ENCODE results near the gene BACH1.

BACH1 gene

DNA sequence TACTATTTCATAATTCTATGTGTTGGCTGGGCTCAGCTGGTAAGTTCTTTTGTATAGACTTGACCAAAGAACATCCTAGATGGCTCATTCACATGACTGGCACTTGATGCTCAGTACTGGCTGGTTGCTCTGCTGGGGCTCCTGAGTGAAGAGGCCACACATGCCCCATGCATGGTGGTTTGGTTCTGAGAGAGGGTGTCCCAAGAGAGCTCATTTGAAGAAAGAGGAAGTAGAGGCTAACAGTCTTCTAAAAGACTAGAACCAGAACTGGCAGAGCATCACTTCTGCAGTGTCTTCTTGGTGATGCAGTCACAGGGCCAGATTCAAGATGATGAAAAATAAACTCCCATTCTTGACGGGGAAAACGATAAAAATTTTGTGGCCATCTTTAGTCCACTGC is 5.2 kb upstream of the BACH1 start:
- ATAC-seq (peak; percentile 51), DNase-seq (no peak)

DNA sequence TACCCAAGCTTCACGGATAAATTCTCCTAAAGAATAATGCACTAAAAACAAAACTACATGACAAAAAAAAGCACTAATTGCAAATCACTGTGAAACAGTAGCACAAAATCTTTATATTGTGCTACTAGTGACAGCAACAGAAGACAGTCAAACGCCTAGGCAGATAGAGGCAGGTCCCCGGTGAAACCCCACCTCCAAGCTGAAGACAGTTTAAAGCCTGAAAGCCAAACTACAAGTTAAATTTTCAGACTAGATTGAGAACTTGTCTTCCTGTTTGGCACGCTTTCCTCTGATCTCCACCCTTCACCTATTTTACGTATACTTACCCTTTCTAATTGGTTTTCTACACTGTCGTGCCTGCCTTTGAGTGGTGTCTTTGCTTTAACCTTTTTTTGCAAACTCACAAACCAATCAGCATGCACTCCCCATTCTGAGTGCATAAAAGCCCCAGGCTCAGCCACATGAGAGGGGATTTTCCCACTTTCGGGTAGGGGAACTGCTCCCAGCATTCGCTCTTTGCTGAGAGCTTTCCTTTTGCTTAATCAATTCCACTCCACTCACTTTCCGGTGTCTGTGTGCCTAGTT is 3.6 kb upstream of the BACH1 start:
- ATAC-seq: no peak
- peak; percentile 22 for DNase-seq

DNA sequence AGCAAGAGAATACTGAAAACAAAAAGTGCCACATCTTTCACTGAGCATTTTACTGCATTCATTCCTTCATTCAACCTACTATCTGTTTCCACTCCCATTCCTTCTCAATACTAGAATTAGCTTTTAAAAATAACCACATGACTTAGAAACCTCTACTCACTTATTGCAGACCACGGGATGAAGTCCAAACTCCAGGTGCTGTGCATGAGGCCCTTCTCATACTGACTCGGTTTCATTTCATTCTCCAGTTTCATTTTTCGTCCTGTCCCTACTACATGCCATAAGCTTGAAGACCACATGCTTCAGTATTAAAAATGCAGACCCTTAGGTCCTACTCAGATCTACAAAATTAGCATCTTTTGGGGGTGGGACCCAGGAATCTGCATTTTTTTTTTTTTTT is 2.3 kb upstream of the BACH1 start:
- no peak for DNase-seq
- ATAC-seq: no peak

DNA sequence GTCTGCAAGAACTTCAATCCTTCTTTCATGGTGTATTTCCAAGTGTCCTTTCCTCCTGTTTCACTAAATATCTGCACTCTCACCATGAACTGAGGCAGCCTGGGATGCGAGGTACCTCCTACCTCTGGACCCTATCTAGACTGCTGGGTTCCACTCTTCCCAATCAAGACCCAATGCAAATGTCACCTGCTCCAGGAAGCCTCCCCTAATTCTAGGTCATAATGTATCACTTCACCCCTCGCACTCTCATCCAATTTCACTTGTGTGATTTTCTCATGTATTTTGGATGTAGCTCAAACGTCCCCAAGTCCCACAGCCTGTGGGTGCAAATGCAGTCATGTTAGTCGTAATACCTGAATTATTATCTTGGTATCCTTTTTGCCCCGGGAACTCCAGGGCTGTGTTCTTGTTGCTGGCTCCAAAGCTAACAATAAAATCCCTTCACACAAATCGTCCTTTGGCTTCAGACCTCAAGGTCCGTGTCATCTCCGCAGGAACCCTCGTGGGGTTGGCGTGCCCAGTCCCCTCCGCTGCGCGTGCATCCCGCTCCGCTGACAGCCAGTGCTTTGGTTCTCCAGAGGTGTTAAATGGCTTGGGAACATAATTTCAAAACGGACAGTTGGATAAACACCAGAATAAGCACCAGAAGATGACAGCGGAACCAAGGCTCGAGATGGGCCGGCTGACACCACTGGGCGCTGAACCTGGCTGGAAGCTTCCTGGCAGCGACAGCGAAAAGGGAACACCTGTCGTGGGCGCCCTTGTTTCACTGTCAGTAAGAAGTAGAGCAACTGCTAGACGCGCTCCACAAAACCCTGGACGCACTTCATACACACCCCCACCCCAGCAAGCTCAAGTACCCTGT is 1.0 kb upstream of the BACH1 start:
- DNase-seq (no peak), ATAC-seq (no peak)

DNA sequence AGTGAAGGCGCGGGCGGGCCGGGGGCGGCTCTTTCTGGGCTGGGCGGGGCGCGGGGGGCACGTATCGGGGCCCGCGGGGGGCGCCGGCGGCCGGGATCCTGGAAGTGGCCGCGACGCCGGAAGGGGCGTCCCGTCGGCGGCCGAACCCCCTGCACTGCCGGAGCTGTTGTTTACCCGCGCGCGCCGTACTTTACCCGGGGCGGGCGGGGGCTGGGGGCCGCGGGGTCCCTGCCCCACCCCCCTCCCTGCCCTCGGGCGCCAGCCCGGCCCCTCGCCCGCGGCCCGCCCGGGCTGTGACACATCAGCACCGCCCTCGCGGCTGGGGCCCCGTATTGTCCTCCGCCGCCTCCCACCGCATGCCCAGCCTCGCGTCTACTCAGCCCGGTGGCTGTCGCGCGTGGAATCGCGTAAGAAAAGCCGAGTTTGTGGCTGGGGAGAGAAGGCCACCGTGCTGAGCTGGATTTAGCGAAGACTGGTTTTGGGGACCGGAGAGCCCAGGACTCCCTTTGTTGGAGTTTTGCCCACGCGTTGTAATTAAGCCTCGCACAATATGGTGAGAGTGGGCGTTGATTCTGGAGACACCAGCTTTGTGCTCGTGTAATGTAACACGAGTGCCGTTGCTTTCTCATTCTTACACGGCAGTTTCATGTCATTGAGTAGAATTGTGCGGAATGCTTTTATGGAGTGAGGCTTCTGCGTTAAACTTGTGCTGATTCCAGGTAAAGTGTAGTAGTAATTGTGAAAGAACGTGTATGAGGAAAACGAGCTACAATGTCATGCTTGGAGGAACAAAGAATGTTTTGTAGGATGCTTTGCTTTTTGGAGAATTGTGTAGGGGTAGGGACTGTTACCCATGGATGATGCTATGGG is 559 bp downstream of the BACH1 start:
- DNase-seq (peak; percentile 77), ATAC-seq (peak; percentile 61)

DNA sequence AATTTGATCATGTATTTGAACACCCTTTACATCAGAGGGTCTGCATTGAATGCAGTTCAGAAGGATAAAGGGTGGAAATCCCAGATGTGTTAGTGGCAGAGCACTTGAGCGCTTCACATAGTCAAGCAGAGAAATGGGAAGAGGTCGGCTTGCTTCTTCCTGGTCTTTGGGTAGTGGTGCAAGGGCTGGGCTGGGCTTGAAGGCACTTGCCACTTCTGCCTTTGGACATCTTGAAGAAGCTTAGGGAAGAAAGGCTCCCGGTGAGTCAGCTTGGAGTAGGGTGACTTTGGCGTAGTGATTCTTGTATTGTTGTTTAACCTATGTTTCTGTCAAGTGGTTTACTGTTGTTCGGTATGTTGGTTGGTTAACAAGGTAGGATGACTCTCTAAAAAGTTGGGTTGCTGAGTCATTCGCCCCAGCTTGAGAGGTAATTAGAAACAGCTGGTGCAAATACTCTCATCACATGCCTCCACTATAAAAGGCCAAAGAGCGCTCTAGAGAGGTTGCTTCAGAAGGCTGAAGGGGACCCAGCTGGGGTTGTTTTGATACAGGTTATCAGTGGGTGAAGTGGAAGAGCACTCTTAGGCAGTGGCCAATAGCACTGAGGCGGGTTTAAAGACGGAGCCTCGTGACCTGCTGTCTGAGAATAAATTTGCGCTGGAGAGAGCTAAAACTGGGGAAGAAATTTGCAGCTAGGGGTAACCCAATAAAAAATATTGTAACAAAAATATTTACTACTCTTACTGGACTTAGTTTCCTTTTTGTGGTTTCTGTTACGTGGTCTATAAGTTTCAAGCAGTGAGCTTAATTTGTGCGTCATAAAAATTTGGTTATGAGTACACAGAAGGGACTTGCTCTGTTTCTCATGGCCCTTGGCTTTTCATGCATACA is 1.4 kb downstream of the BACH1 start:
- DNase-seq: peak; percentile 33
- ATAC-seq: peak; percentile 41

DNA sequence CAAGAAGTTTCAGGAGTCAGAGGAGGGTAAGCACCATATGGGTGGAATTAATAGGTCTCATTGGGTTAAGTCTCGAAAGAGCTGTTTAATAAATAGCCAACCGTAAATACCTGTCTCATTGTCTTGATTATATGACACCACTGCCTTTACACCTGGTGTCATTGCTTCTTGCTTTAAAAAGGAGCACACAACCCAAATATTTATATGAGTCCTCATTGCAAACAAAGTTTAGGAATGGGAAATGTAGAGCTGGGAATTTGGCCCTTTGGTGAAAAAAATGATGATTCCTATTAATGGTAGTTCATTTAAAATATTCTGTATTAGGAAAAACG is 2.1 kb downstream of the BACH1 start:
- DNase-seq: no peak
- ATAC-seq: no peak

DNA sequence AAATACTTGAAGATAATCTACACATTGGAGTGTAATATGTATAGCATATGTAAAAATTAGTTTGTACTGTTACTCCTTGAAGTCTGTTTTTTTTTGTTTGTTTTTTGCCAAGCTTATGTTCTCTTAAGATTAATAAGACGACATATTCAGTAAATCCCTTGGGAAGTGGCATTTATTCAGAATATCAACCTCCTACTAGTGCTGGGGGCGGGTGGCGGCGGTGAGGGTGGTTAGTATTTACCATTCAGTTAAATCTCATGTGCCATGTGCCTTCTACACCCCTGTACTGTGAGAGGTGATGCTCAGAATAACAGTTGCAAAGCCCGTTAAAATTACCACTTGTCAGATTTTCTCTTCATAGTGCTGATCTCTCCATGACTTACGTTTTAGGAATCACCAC is 3.0 kb downstream of the BACH1 start:
- DNase-seq (no peak), ATAC-seq (no peak)

DNA sequence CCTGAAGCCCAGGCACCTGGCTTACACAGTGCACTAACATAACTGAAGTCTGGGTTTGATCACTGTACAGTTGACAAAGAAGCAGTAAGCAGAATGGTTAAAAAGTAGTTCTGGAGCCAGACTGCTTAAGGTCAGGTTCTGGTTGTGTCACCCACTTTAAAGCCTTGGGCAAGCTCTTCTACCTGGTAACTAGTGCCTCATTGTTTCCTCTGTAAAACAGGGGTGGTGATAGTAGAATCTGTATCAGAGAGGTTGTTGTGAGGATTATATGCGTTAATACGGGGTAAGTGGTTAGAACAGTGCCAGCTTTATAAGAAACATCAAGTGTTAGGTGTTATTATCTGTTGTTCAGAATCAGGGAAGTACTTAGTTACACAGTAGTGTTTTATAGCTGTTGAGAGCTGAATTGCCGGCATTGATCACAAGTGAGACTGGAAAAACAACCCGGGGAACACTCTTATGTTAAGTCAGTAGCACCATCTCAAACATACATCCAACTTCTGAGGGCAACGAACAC is 3.7 kb downstream of the BACH1 start:
- DNase-seq: no peak
- ATAC-seq: peak; percentile 3

DNA sequence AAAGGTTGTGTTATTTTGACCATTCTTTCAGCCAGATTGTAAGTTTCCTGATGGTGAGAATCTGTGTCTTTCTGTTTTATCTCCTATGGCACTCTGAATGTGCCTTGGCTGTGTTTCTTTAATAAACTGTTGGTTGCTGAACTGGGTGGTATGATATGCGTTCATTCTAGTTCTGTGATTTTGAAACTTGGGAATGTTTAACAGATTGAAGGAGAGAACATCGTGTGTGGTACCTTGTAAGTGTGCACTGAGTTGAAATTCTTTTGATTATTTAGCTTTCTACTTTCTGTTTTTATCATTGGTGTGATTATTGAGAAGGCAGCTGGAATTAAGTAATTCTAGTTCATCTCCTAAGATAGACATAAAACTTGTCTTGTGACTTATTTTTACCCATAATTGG is 4.6 kb downstream of the BACH1 start:
- no peak for ATAC-seq
- DNase-seq: no peak

DNA sequence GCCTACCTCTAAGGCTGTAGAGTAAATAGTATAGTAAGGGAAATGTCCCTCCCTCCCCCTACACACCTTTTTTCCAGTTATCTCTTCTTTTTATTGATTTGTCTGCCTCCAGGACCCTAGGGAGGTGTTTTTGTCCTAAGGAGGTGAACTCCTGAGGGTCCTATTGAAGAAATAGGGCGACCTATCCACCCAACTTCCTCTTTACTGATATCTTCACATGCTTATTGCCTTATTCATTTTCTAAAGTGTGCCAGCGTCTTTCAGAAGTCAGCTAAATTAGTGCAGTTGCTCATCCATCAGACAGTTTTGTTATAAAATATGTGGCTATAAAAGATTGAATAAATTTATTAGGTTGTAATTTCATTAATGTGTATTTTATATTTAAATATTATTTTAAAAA is 5.9 kb downstream of the BACH1 start:
- DNase-seq: no peak
- no peak for ATAC-seq

DNA sequence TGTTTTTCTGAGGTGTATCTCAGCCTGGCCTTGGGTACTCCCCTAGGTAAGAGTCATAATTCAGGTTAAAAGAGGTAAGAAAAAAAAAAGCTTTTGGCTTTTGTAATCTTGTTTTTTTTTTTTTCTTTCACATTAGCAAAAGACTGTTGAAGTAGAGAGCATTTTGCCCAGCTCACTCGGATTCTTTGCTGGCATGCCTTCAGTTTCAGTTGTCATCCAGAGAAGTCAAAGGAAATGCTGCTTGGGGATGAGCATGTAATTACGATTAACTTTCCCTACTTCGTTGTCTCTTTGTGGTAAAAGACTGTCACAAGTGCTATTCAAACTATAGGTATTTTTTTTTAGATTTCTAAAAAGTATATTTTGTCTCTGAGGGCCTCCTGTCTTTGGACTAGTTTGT is 6.3 kb downstream of the BACH1 start:
- no peak for ATAC-seq
- DNase-seq: no peak

DNA sequence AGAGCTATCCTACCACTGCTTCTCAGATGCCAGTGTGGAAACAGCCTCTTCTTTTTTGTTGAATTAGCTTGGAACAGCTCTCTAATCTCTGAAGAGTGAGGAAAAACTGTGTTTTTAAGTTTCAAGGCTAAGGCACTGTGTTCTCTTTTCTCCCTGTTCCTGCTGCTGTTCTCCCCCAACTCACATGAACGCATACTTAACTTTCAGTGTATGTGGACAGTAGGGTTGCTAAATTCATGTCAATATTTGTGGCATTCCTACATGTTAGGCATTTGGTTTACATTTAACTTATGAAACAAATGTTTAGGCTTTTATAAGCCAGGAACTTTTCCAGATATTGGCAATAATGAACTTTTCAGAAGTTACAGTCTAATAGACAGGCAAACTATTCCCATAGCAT is 6.8 kb downstream of the BACH1 start:
- no peak for ATAC-seq
- no peak for DNase-seq

DNA sequence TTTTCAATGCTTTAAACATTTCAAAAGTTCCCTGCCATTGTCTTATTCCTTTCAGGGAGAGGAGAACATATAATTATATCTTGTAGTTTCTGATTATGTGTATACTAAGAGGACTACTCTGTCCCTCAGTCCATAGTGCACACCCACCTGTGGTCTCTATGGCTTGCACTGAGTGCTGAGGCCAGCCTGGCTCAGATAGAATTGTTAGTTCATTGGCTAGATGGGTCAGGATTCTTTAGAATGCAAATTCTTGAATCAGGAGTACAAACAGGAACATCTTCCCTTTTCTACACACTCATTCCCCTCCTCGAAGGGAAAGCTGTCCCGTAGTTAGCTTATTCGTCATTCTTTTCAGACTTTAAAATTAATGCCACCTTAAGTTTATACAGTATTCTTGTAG is 8.2 kb downstream of the BACH1 start:
- no peak for DNase-seq
- no peak for ATAC-seq

DNA sequence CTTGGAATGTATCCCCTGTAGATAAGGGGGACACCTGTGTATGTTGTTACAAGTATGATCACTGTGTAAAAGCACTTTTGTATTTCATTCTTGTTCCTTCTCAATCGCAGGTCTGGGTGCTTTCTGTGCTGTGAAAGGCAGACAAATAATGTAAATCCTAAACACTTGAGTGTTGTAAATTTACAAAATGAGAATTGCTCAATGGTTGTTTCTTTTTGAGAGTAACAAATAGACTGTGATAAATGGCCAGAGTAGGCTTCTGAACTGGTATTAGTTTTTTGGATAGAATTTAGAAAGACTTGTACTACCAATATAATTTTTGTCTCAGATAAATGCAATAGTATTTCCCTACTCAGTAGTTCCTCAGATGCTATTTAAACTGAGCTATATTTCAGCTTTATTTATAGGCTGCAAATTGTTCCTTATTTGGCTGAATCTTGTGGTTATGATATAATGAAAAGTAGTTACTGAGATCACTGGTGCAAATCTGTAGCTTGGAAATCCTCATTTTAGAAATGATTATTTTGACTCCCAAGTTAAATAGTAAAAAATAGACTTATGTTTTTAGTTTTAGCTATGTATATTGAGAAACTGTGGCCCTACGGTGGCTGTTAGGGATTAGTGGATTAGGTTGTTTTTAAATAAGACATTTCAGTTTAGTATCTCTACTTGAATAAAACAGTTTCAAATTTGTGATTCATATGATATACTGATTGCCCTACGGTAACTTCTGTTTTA is 9.2 kb downstream of the BACH1 start:
- ATAC-seq (no peak), DNase-seq (no peak)

DNA sequence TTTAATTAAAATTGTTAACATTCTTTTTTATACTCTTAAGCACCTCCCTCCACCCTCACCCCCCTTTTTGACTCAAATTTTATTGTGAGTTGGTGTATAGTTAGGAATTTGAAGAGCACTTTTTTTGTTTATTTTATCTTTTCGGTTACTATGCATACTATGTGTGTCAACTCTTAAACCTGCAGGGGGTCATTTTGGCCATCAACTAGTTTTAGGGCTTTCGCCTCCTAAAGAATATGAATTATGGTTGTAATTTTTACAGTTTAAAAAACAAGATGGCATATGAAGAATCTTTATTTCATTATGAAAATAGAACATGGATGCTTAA is 9.7 kb downstream of the BACH1 start:
- no peak for ATAC-seq
- DNase-seq: no peak

DNA sequence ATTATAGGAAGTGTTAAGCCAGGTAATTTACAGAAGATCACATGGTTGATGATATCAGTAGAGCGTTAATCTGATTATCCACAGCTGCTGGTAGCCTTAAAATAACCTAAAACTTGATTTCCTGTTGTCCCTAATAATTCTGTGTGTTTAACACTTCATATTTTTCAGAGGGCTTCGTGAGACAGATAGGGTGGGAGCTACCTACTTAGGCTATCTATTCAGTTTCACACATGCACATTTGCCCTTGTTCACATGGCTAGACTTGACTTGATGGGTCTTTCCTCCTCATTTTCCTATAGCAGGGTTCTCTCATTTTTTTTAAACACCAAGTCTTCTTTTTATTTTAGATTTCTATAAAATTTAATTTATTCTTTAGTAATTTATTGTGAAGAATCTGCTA is 11.0 kb downstream of the BACH1 start:
- no peak for ATAC-seq
- no peak for DNase-seq

DNA sequence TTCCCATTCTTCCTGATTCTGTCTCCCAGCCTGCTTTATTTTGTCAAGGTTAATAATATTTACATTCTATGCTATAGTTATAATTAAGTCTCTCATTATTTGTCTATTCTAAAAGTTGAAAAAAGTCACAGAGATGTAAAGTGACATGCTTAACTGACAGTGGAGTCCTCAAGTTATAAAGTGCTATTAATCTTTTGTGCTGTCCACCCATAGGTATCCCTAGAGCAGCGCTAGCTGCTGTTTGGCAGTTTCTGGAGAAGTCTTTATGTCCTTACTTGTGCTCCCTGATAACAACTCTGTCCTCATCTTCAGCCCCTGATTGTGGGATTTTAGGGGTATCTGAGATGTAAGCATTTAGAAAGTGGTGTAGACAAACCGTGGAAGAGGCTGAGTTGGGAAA is 13.1 kb downstream of the BACH1 start:
- ATAC-seq (no peak), DNase-seq (no peak)

DNA sequence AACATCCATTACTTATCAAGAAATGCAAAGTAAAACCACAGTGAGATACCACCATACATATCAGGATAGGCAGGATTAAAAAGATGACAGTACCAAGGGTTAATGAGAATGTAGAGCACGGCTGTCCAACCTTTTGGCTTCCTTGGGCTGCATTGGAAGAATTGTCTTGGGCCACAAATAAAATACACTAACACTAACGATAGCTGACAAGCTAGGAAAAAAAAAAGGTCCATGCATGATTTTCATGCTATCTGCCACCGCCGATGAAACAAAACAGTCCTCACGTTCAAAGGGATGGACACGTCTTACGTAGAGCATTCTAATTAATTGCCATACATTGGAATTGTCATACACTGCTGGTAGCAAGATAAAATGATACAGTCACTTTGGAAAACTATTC is 14.3 kb downstream of the BACH1 start:
- no peak for ATAC-seq

DNA sequence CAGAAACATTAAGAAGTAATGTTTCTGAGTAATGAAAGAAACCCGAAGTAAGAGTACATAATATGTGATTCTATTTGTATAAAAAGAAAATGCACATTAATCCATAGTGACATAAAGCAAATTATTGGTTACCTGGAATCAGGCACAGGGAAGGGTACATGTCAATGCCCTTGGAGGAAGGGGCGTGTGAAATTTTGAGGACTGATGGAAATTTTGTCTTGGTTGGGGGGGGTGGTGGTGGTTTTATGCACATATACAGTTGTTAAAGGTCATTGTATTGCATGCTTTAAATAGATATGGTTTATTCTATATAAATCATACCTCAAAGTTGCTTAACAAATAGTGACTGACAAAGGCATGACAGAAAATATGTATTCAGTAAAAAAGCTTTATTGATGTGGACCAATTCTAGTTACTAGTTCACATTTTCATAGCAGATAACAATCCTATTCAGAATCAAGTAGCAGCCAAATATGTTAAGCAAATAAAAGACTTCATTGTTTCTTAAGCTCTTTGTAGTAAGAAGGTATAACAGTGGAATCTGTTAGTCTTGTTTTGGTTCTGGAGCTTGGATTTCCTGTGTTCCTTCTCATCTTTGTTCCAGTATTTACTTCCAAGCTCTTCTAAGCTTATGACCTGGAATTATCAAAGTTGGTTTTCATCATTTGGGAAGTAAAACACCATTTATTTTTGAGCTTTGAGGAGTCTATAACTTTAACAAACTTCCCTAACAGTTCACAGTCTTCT is 15.1 kb downstream of the BACH1 start:
- DNase-seq (no peak), ATAC-seq (no peak)

More for the DNA sequence above, 14.3 kb downstream of the BACH1 start:
- no peak for DNase-seq
